Stimulated activated CD4-positive, alpha-beta T cell treated with anti-CD3 and anti-CD28 coated beads, Interleukin-1b, Interleukin-23, amount 100 ng/mL, for 24 hours (primary cell): ENCODE results near the gene PRKCI.
"Not testable (repeated sequence)": the region's sequence is repeated elsewhere in the genome, so short reads cannot be mapped to it uniquely, and the experiment has no call there.

ENCODE experiments used
- DNase-seq, 4 experiments: peaks; one replicate each; pipeline ENCODE4 v3.0.0-alpha.2; 2020; ENCODE audit warnings: low read depth in 4 of 4, low spot score in 1 of 4

PRKCI gene

GRCh38 chr3:170222647-170223541 is 670 bp downstream of the PRKCI start:
- DNase-seq: peak in 2 of 4 experiments; percentile 13 to 28

- DNase-seq: no peak
Observed at GRCh38 chr3:170225166-170225565, 2.9 kb downstream of the PRKCI start.

GRCh38 chr3:170226426-170226960 is 4.3 kb downstream of the PRKCI start:
- DNase-seq: no peak

GRCh38 chr3:170228093-170228766 is 6.0 kb downstream of the PRKCI start:
- DNase-seq: no peak

GRCh38 chr3:170232266-170232665 is 10.0 kb downstream of the PRKCI start:
- DNase-seq: no peak

GRCh38 chr3:170233530-170233929 is 11.3 kb downstream of the PRKCI start:
- no peak for DNase-seq

GRCh38 chr3:170240142-170240541 is 17.9 kb downstream of the PRKCI start:
- no peak for DNase-seq

- DNase-seq: no peak
Observed at GRCh38 chr3:170240671-170241070, 18.4 kb downstream of the PRKCI start.

- no peak for DNase-seq
Observed at GRCh38 chr3:170244576-170244975, 22.4 kb downstream of the PRKCI start.

- DNase-seq: no peak
Observed at GRCh38 chr3:170247875-170248274, 25.7 kb downstream of the PRKCI start.

- no peak for DNase-seq
Observed at GRCh38 chr3:170256597-170256996, 34.4 kb downstream of the PRKCI start.

- no peak for DNase-seq
Observed at GRCh38 chr3:170257145-170257544, 34.9 kb downstream of the PRKCI start.

GRCh38 chr3:170258105-170258487 is 35.9 kb downstream of the PRKCI start:
- no peak for DNase-seq

- no peak for DNase-seq
Observed at GRCh38 chr3:170259907-170260306, 37.7 kb downstream of the PRKCI start.

- DNase-seq: no peak
Observed at GRCh38 chr3:170267793-170268192, 45.6 kb downstream of the PRKCI start.

GRCh38 chr3:170269673-170270254 is 47.5 kb downstream of the PRKCI start:
- not testable (repeated sequence) for DNase-seq

- DNase-seq: no peak
Observed at GRCh38 chr3:170270282-170270881, 48.2 kb downstream of the PRKCI start.

GRCh38 chr3:170274641-170275040 is 52.4 kb downstream of the PRKCI start:
- DNase-seq: no peak

GRCh38 chr3:170275832-170276231 is 53.6 kb downstream of the PRKCI start:
- DNase-seq: no peak

- DNase-seq: not testable (repeated sequence)
Observed at GRCh38 chr3:170277311-170277710, 55.1 kb downstream of the PRKCI start.

- DNase-seq: no peak
Observed at GRCh38 chr3:170277833-170278580, 55.8 kb downstream of the PRKCI start.
